Measurements from ENCODE around the gene CRELD2. TPM values are rescaled to one million over a fixed set of nuclear protein-coding genes. Genes with fewer than 3 reads are reported as not detected.

The CRELD2 gene
- total RNA-seq, 4 donors from 2014 or later, result 44.8 to 80.4 (median 65.1) TPM

DNA sequence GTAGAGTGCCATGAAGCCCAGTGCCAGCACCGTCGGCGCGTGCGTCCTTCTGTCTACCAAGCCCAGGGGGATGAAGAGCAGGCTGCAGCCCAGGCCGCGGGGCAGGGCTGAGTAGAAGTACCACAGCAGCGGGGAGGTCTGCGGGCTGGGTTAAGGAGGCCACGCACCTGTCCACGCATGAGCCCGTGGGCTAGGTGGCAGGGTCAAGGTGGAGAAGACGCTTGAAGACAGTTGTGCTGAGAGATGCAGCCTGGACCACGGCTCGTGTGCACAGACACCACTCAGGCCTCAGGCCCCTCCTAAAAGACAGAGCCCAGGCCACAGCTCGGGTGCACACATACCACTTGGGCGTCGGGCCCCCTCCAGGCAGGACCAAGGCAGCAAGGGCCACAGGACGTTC is 10.6 kb upstream of the CRELD2 start:
- TF ChIP-seq EP300 (IDR thresholded peaks at IDR 0.05), result no peak
- no peak for TF ChIP-seq POLR2A (IDR thresholded peaks at IDR 0.05)
- TF ChIP-seq, protein P1, sequence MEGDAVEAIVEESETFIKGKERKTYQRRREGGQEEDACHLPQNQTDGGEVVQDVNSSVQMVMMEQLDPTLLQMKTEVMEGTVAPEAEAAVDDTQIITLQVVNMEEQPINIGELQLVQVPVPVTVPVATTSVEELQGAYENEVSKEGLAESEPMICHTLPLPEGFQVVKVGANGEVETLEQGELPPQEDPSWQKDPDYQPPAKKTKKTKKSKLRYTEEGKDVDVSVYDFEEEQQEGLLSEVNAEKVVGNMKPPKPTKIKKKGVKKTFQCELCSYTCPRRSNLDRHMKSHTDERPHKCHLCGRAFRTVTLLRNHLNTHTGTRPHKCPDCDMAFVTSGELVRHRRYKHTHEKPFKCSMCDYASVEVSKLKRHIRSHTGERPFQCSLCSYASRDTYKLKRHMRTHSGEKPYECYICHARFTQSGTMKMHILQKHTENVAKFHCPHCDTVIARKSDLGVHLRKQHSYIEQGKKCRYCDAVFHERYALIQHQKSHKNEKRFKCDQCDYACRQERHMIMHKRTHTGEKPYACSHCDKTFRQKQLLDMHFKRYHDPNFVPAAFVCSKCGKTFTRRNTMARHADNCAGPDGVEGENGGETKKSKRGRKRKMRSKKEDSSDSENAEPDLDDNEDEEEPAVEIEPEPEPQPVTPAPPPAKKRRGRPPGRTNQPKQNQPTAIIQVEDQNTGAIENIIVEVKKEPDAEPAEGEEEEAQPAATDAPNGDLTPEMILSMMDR (IDR thresholded peaks at IDR 0.05), result no peak
- Histone ChIP-seq H3K9me3 (no peaks in the 10 kb centered on the region), H3K27ac (no peak overlapping the region), H3K4me3 (no peak overlapping the region), H3K27me3 (no peaks in the 10 kb centered on the region), H3K36me3 (peaks cover 3 to 97% (median 12%) of the 10 kb centered on the region in 3 donors), H3K4me1 (no peaks in the 10 kb centered on the region)
- DNase-seq (ENCODE audit: low spot score in 2 of 2), result no peak
- 93 to 95% methylated on average over 17 of the region's 19 CpGs for WGBS, 2 donors

DNA sequence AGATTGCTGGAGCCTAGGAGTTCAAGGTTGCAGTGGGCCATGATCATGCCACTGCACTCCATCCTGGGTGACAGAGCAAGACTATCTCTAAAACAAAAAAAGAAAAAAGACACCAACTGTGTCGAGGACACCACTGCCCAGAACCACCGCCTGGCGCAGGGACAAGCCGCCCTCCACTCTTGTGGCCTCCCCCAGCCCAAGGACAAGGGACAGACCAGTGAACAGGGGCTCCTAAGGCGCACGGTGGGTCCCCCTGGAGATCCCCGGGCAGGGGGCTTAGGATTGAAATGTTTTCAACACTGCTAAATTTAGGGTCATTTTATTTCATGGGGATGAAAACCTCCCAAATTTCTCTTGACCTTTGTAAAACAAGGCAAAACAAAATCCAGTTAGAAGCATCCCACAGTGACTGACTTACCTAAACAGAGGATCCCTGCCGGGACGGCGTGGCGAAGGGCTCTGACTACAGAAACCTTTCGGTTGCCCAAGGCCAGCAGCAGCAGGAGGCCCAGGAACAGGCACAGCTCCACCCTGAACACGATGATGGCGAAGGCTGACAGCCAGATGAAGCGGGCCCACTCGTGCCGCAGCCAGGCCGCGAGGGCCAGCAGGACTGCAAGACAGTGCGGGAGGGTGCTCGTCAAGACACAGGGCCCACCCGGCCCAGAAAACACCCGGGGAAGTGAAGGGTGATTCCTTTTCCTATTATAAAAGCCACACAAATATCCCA is 8.8 kb upstream of the CRELD2 start:
- DNase-seq (ENCODE audit: low spot score in 2 of 2), result no peak
- 91 to 92% methylated on average over 23 of the region's 23 CpGs for WGBS, 2 donors
- no peaks in the 10 kb centered on the region for H3K9me3 ChIP-seq
- H3K36me3 ChIP-seq, result peaks cover 0 to 97% (median 6%) of the 10 kb centered on the region in 3 donors
- no peaks in the 10 kb centered on the region for H3K4me1 ChIP-seq
- TF ChIP-seq POLR2A (IDR thresholded peaks at IDR 0.05) (no peak), EP300 (IDR thresholded peaks at IDR 0.05) (no peak)
- TF ChIP-seq, protein P1 (IDR thresholded peaks at IDR 0.05), result no peak
- H3K4me3 ChIP-seq, result no peak overlapping the region
- H3K27ac ChIP-seq, result no peak overlapping the region
- H3K27me3 ChIP-seq, result no peaks in the 10 kb centered on the region

- TF ChIP-seq, protein P1 (IDR thresholded peaks at IDR 0.05), result no peak
- TF ChIP-seq POLR2A (IDR thresholded peaks at IDR 0.05) (no peak), EP300 (IDR thresholded peaks at IDR 0.05) (no peak)
- no peaks in the 10 kb centered on the region for H3K4me1 ChIP-seq
- no peak overlapping the region for H3K27ac ChIP-seq
- no peak for DNase-seq (ENCODE audit: low spot score in 2 of 2)
- 89 to 94% methylated on average over 18 to 26 of the region's 27 CpGs for WGBS, 2 donors
- no peaks in the 10 kb centered on the region for H3K27me3 ChIP-seq
- H3K9me3 ChIP-seq, result no peaks in the 10 kb centered on the region
- no peak overlapping the region for H3K4me3 ChIP-seq
- peaks cover 0 to 90% (median 6%) of the 10 kb centered on the region in 3 donors for H3K36me3 ChIP-seq
Measured at GRCh38 chr22:49910229-49911155, 7.9 kb upstream of the CRELD2 start.

DNA sequence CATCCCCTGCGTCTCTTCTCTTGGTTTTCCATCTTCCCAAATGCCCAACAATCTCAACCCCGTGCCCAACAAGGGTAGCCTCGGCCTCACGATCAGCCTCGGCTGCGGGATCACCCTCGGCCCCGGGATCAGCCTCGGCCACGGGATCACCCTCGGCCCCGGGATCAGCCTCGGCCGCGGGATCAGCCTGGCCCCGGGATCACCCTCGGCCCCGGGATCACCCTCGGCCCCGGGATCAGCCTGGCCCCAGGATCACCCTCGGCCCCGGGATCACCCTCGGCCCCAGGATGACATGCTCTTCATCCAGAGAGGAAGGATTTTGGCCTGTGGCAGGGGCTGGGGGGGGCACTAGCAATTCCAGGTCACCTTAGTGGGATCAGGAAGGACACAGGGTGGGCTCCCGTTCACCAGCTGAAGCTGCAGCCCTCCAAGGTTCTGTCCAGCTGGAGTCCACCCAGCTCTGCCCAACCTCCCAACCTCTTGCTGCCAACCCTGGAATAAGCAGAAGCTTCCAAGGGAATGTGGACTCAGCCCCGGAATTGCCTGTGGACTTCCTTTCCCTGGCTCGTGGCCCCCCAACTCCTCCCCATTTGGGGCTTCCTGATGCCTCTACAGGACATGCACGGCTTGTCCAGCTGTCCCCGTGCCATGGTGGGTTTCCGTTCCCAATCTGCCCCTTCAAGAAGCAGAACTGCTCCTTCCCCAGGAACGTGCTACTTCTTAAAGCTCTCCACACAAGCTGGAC is 6.4 kb upstream of the CRELD2 start:
- Histone ChIP-seq H3K9me3 (no peaks in the 10 kb centered on the region), H3K27me3 (no peaks in the 10 kb centered on the region), H3K4me1 (peaks cover 0 to 5% (median 0%) of the 10 kb centered on the region in 4 donors), H3K27ac (no peak overlapping the region), H3K36me3 (peaks cover 0 to 75% (median 6%) of the 10 kb centered on the region in 3 donors), H3K4me3 (no peak overlapping the region)
- no peak for DNase-seq (ENCODE audit: low spot score in 2 of 2)
- TF ChIP-seq EP300 (IDR thresholded peaks at IDR 0.05), result no peak
- TF ChIP-seq POLR2A (IDR thresholded peaks at IDR 0.05), result no peak
- TF ChIP-seq, protein P1 (IDR thresholded peaks at IDR 0.05), result no peak
- 92 to 93% methylated on average over 29 to 30 of the region's 30 CpGs for WGBS, 2 donors

Measured in tibial nerve (tissue), 4 donors.